PC-3 (cell line): ENCODE data around the gene SNCAIP. TPM values are rescaled to one million over a fixed set of nuclear protein-coding genes. Genes with fewer than 3 reads are reported as not detected.

Source experiments
- ATAC-seq: fragments of 200-7000 bp; cut with Tn5 transposase; 2 replicates; pipeline ENCODE4 v1.9.1; 2020; ENCODE audit warnings: mild to moderate bottlenecking, moderate library complexity
- BruUV-seq: library from RNA; stranded (reverse); fragments of 400-500 nt; replicated peaks from 2 replicates; lab custom pipeline; 2021; lab: Mats Ljungman, UMichigan
- CTCF ChIA-PET: fragments of 300-600 bp; sonication (Branson Sonifier 250); formaldehyde crosslinking; loops from one replicate; lab custom pipeline; 2022; ENCODE audit warnings: antibody characterized with exemption; lab: Charles Lee
- POLR2A ChIA-PET: fragments of 300-600 bp; sonication (Branson Sonifier 250); formaldehyde crosslinking; loops from one replicate; lab custom pipeline; 2022; ENCODE audit warnings: antibody characterized with exemption; ENCODE audit not compliant: unreplicated experiment; lab: Charles Lee
- DNase-seq: peaks from one replicate; pipeline ENCODE4 v3.0.0-alpha.2; 2015
- H2AFZ ChIP-seq: fragments of 300-600 bp; sonication (generic); 2 replicates; pipeline ENCODE4 v1.6.0; 2016; ENCODE audit warnings: antibody characterized with exemption, low read length
- H3F3A ChIP-seq: fragments of 300-600 bp; sonication (generic); one replicate; pipeline ENCODE4 v1.6.0; 2017; ENCODE audit warnings: antibody characterized with exemption, low read length, control low read depth, mild to moderate bottlenecking; ENCODE audit not compliant: unreplicated experiment
- H3K27ac ChIP-seq: fragments of 300-600 bp; sonication (generic); 2 replicates; pipeline ENCODE4 v1.5.1; 2016; ENCODE audit warnings: mild to moderate bottlenecking, low read length
- H3K27me3 ChIP-seq: fragments of 300-600 bp; sonication (generic); 2 replicates; pipeline ENCODE4 v1.6.1; 2016; ENCODE audit warnings: low read length, mixed read lengths
- H3K36me3 ChIP-seq: fragments of 300-600 bp; sonication (generic); 2 replicates; pipeline ENCODE4 v1.6.1; 2016; ENCODE audit warnings: low read depth, mixed run types, low read length, mixed read lengths
- H3K4me1 ChIP-seq: fragments of 300-600 bp; sonication (generic); 2 replicates; pipeline ENCODE4 v1.5.1; 2016; ENCODE audit warnings: low read length; ENCODE audit not compliant: insufficient read depth
- H3K4me2 ChIP-seq: fragments of 300-600 bp; sonication (generic); 2 replicates; pipeline ENCODE4 v1.6.0; 2016; ENCODE audit warnings: low read length
- H3K4me3 ChIP-seq: fragments of 300-600 bp; sonication (generic); 2 replicates; pipeline ENCODE4 v1.5.1; 2016; ENCODE audit warnings: mild to moderate bottlenecking, low read length, mixed read lengths
- H3K79me2 ChIP-seq: fragments of 300-600 bp; sonication (generic); 2 replicates; pipeline ENCODE4 v1.6.1; 2017; ENCODE audit warnings: low read length, mixed read lengths
- H3K9ac ChIP-seq: fragments of 300-600 bp; sonication (generic); 2 replicates; pipeline ENCODE4 v1.6.0; 2016; ENCODE audit warnings: mild to moderate bottlenecking, low read length
- H3K9me2 ChIP-seq: fragments of 300-600 bp; sonication (generic); replicated peaks from 2 replicates; pipeline ENCODE4 v1.6.1; 2016; ENCODE audit warnings: mixed run types, low read length, mixed read lengths
- H3K9me3 ChIP-seq: fragments of 300-600 bp; sonication (generic); 2 replicates; pipeline ENCODE4 v1.6.1; 2016; ENCODE audit warnings: low read length, mixed read lengths
- H4K20me1 ChIP-seq: fragments of 300-600 bp; sonication (generic); 2 replicates; pipeline ENCODE4 v1.6.1; 2016; ENCODE audit warnings: low read length, mixed read lengths
- CTCF ChIP-seq: fragments of 300-600 bp; sonication (generic); conservative IDR thresholded peaks from 2 replicates; pipeline ENCODE4 v1.5.1; 2017; ENCODE audit warnings: antibody characterized with exemption, low read depth, mild to moderate bottlenecking, low read length
- EZH2 ChIP-seq: fragments of 300-600 bp; sonication (generic); IDR thresholded peaks from one replicate; pipeline ENCODE4 v1.6.1; 2017; ENCODE audit warnings: antibody characterized with exemption, mild to moderate bottlenecking, low read length; ENCODE audit not compliant: unreplicated experiment
- EZH2phosphoT487 ChIP-seq: fragments of 300-600 bp; sonication (generic); IDR thresholded peaks from 2 replicates; pipeline ENCODE4 v1.6.1; 2018; ENCODE audit warnings: mild to moderate bottlenecking, antibody characterized with exemption, low read length, borderline replicate concordance
- intact Hi-C: fragments of 100-400 bp; cut with micrococcal nuclease; formaldehyde crosslinking; loops from 2 replicates; pipeline ENCODE4 v1.9.0; 2023
- total RNA-seq: library from RNA; depleted of rRNA; stranded (reverse); fragments of >200 nt; gene quantifications from 2 replicates; pipeline ENCODE4 v1.2.3, GENCODE V29; 2014

Gene SNCAIP
- total RNA-seq, 1 experiment from 2014 or later = not detected

GRCh38 chr5:122445070-122445469 lies 133.0 kb downstream of the SNCAIP start:
- Histone ChIP-seq H3K9me2 (no peaks in the 10 kb centered on the region), H3K27me3 (0 out of 2 replicates have a peak, but pooled peaks cover 5% of the 10 kb centered on the region), H3K9ac (no peak overlapping the region), H3K27ac (no peak overlapping the region), H3K4me2 (no peak overlapping the region), H3K4me3 (no peak overlapping the region), H4K20me1 (no peaks in the 10 kb centered on the region), H3K36me3 (no peaks in the 10 kb centered on the region), H2AFZ (no peak overlapping the region), H3K79me2 (no peaks in the 10 kb centered on the region), H3K4me1 (no peaks in the 10 kb centered on the region), H3K9me3 (no peaks in the 10 kb centered on the region), H3F3A (no peaks in the 10 kb centered on the region)
- no TSS peak for BruUV-seq
- no peak for TF ChIP-seq EZH2
- TF ChIP-seq EZH2phosphoT487 = no peak
- TF ChIP-seq CTCF = no peak
- ChIA-PET POLR2A (no interaction called here), CTCF (no interaction called here)
- ATAC-seq (no peak), DNase-seq (no peak)
- intact Hi-C loops = no loop called here

GRCh38 chr5:122447072-122447471 lies 135.0 kb downstream of the SNCAIP start:
- CTCF ChIA-PET = no interaction called here
- Histone ChIP-seq H3K4me1 (no peaks in the 10 kb centered on the region), H3K9ac (no peak overlapping the region), H2AFZ (no peak overlapping the region), H4K20me1 (no peaks in the 10 kb centered on the region), H3K4me3 (no peak overlapping the region), H3F3A (no peaks in the 10 kb centered on the region), H3K9me2 (no peaks in the 10 kb centered on the region), H3K27me3 (0 out of 2 replicates have a peak, but pooled peaks cover 4% of the 10 kb centered on the region), H3K36me3 (no peaks in the 10 kb centered on the region), H3K27ac (no peak overlapping the region), H3K4me2 (no peak overlapping the region), H3K9me3 (no peaks in the 10 kb centered on the region), H3K79me2 (no peaks in the 10 kb centered on the region)
- no peak for DNase-seq
- no TSS peak for BruUV-seq
- TF ChIP-seq EZH2phosphoT487 (no peak), CTCF (no peak), EZH2 (no peak)
- POLR2A ChIA-PET = no interaction called here
- no peak for ATAC-seq
- intact Hi-C loops = no loop called here

GRCh38 chr5:122447879-122448278 lies 135.8 kb downstream of the SNCAIP start:
- ChIA-PET POLR2A (no interaction called here), CTCF (no interaction called here)
- H3K9me3 ChIP-seq = no peaks in the 10 kb centered on the region
- ATAC-seq (no peak), DNase-seq (no peak)
- no peak overlapping the region for H3K4me2 ChIP-seq
- H3K9me2 ChIP-seq = no peaks in the 10 kb centered on the region
- no TSS peak for BruUV-seq
- H3K27me3 ChIP-seq = 0 out of 2 replicates have a peak, but pooled peaks cover 4% of the 10 kb centered on the region
- H4K20me1 ChIP-seq = no peaks in the 10 kb centered on the region
- TF ChIP-seq CTCF (no peak), EZH2phosphoT487 (no peak), EZH2 (no peak)
- intact Hi-C loops = no loop called here
- H3K9ac ChIP-seq = no peak overlapping the region
- no peak overlapping the region for H3K27ac ChIP-seq
- H3F3A ChIP-seq = no peaks in the 10 kb centered on the region
- H3K79me2 ChIP-seq = no peaks in the 10 kb centered on the region
- no peak overlapping the region for H3K4me3 ChIP-seq
- no peaks in the 10 kb centered on the region for H3K36me3 ChIP-seq
- H2AFZ ChIP-seq = no peak overlapping the region
- no peaks in the 10 kb centered on the region for H3K4me1 ChIP-seq
